HepG2 (cell line): ENCODE data around the gene SLC16A4. TPM values are rescaled to one million over a fixed set of nuclear protein-coding genes. Genes with fewer than 3 reads are reported as not detected.

Experiments used
- ARHGAP35 ChIP-seq: sonication (generic); formaldehyde crosslinking; IDR thresholded peaks from 2 replicates; pipeline ENCODE4 v1.9.0; 2022; ENCODE audit warnings: mild to moderate bottlenecking, inconsistent platforms, moderate library complexity, missing genetic modification reagents, borderline replicate concordance
- E2F2 ChIP-seq: sonication (generic); formaldehyde crosslinking; IDR thresholded peaks from 2 replicates; pipeline ENCODE4 v1.4.0; 2020; ENCODE audit warnings: missing genetic modification reagents, borderline replicate concordance
- GABPB1 ChIP-seq: IDR thresholded peaks from 2 replicates; pipeline ENCODE4 v1.6.1; 2016; ENCODE audit warnings: mild to moderate bottlenecking, missing genetic modification reagents, moderate library complexity, missing compliant biosample characterization
- GATAD1 ChIP-seq: IDR thresholded peaks from 2 replicates; pipeline ENCODE4 v1.6.1; 2016; ENCODE audit warnings: missing genetic modification reagents, missing compliant biosample characterization
- HDAC2 ChIP-seq: sonication (generic); formaldehyde crosslinking; IDR thresholded peaks from 2 replicates; pipeline ENCODE4 v1.4.0; 2020; ENCODE audit warnings: missing genetic modification reagents
- HMG20A ChIP-seq: IDR thresholded peaks from 2 replicates; pipeline ENCODE4 v1.6.1; 2016; ENCODE audit warnings: borderline replicate concordance
- MED8 ChIP-seq: sonication (generic); formaldehyde crosslinking; IDR thresholded peaks from 2 replicates; pipeline ENCODE4 v1.8.1; 2023; ENCODE audit warnings: mild to moderate bottlenecking, missing genetic modification reagents; ENCODE audit not compliant: insufficient replicate concordance
- NFAT5 ChIP-seq: sonication (generic); formaldehyde crosslinking; IDR thresholded peaks from 2 replicates; pipeline ENCODE4 v1.4.0; 2020; ENCODE audit warnings: missing genetic modification reagents
- POLR2AphosphoS5 ChIP-seq: IDR thresholded peaks from 2 replicates; pipeline ENCODE4 v1.6.1; 2012; ENCODE audit warnings: low read depth, low read length
- REL ChIP-seq: sonication (generic); formaldehyde crosslinking; conservative IDR thresholded peaks from 2 replicates; pipeline ENCODE4 v1.8.0; 2022; ENCODE audit warnings: mild to moderate bottlenecking, missing genetic modification reagents, moderate library complexity
- RXRB ChIP-seq: IDR thresholded peaks from 2 replicates; pipeline ENCODE4 v1.6.1; 2016; ENCODE audit warnings: borderline replicate concordance, missing genetic modification reagents, missing compliant biosample characterization
- TBX2 ChIP-seq: sonication (generic); formaldehyde crosslinking; IDR thresholded peaks from 2 replicates; pipeline ENCODE4 v1.5.0; 2020; ENCODE audit warnings: missing genetic modification reagents, mild to moderate bottlenecking, borderline replicate concordance
- THRA ChIP-seq: sonication (generic); formaldehyde crosslinking; IDR thresholded peaks from 2 replicates; pipeline ENCODE4 v1.4.0; 2020; ENCODE audit warnings: missing genetic modification reagents, borderline replicate concordance
- TMF1 ChIP-seq: sonication (generic); formaldehyde crosslinking; IDR thresholded peaks from 2 replicates; pipeline ENCODE4 v1.8.1; 2022; ENCODE audit warnings: low read depth, missing genetic modification reagents
- ZMAT3 ChIP-seq: sonication (generic); formaldehyde crosslinking; conservative IDR thresholded peaks from 2 replicates; pipeline ENCODE4 v1.7.0; 2021; ENCODE audit warnings: missing genetic modification reagents
- ZNF30 ChIP-seq: sonication (generic); formaldehyde crosslinking; IDR thresholded peaks from 2 replicates; pipeline ENCODE4 v1.5.0; 2020; ENCODE audit warnings: mild to moderate bottlenecking, missing genetic modification reagents
- ZNF331 ChIP-seq: sonication (generic); formaldehyde crosslinking; IDR thresholded peaks from 2 replicates; pipeline ENCODE4 v1.4.0; 2020; ENCODE audit warnings: missing genetic modification reagents
- ZNF44 ChIP-seq: sonication (generic); formaldehyde crosslinking; IDR thresholded peaks from 2 replicates; pipeline ENCODE4 v1.5.1; 2020; ENCODE audit warnings: mild to moderate bottlenecking, missing genetic modification reagents
- ZNF619 ChIP-seq: sonication (generic); formaldehyde crosslinking; IDR thresholded peaks from 2 replicates; pipeline ENCODE4 v1.4.0; 2020; ENCODE audit warnings: mild to moderate bottlenecking, missing genetic modification reagents
- ZNF704 ChIP-seq: sonication (generic); formaldehyde crosslinking; IDR thresholded peaks from 2 replicates; pipeline ENCODE4 v1.8.1; 2023; ENCODE audit warnings: mild to moderate bottlenecking, inconsistent platforms, moderate library complexity, missing genetic modification reagents, borderline replicate concordance
- polyA plus RNA-seq, 8 experiments: library from polyadenylated mRNA; depleted of rRNA in 3 of 8; stranded (reverse) in 7 of 8; unstranded in 1 of 8; fragments of >200 nt; fragmentation: Illumina TruSeq in 4 of 8; extraction: Trizol in 4 of 8; gene quantifications; 2 replicates each; pipeline versions ENCODE4 v1.2.1 to v1.2.3, GENCODE V29; 2011 to 2016; ENCODE audit warnings: low read depth in 4 of 8, missing spikeins in 1 of 8, mixed read lengths in 1 of 8; ENCODE audit not compliant: insufficient read depth in 1 of 8
- total RNA-seq, 5 experiments: library from RNA; depleted of rRNA; stranded (reverse); fragments of >200 nt; fragmentation: Illumina TruSeq; extraction: Trizol; gene quantifications; 2 replicates each; pipeline ENCODE4 v1.2.3, GENCODE V29; 2016; ENCODE audit warnings: low read depth in 1 of 5

SLC16A4 gene
- total and polyA plus RNA-seq, 2 of the 13 experiments (the other 11 are each of a cell fraction or from before 2014, with no cell fraction given): 1.1 to 1.5 TPM

GRCh38 chr1:110338309-110338885, 52.4 kb downstream of the SLC16A4 start (continued):
- TF ChIP-seq RXRB (CRISPR knock-in tag) (peak; percentile 34; the same call in 1 of the 2 replicates), E2F2 (CRISPR knock-in tag) (peak; percentile 78; the same call in 1 of the 2 replicates), ZNF704 (CRISPR knock-in tag) (no peak), GATAD1 (peak; percentile 80), ZMAT3 (CRISPR knock-in tag) (peak; percentile 94), TMF1 (CRISPR knock-in tag) (peak; percentile 59), ZNF619 (CRISPR knock-in tag) (peak; percentile 28; the same call in 1 of the 2 replicates), REL (peak; percentile 52; the same call in 1 of the 2 replicates), NFAT5 (CRISPR knock-in tag) (0 out of 2 replicates have a peak, but pooled peaks have one; percentile 38), ZNF30 (CRISPR knock-in tag) (0 out of 2 replicates have a peak, but pooled peaks have one; percentile 42), ARHGAP35 (CRISPR knock-in tag) (peak; percentile 48; the same call in 1 of the 2 replicates), ZNF44 (CRISPR knock-in tag) (no peak), TBX2 (peak; percentile 59; the same call in 1 of the 2 replicates), ZNF331 (CRISPR knock-in tag) (peak; percentile 71; the same call in 1 of the 2 replicates), HDAC2 (CRISPR knock-in tag) (peak; percentile 60), HMG20A (0 out of 2 replicates have a peak, but pooled peaks have one; percentile 22), GABPB1 (CRISPR knock-in tag) (peak; percentile 84), THRA (CRISPR knock-in tag) (peak; percentile 74; the same call in 1 of the 2 replicates), MED8 (CRISPR knock-in tag) (peak; percentile 81), POLR2AphosphoS5 (peak; percentile 74)
